HG02852 (cell line): ENCODE measurements around the gene MYO7B.

Source experiments
- ATAC-seq: cut with Tn5 transposase; IDR thresholded peaks from one replicate; pipeline ENCODE4 v1.9.1; 2021; ENCODE audit warnings: mild to moderate bottlenecking, moderate library complexity; ENCODE audit not compliant: unreplicated experiment

The MYO7B gene

DNA sequence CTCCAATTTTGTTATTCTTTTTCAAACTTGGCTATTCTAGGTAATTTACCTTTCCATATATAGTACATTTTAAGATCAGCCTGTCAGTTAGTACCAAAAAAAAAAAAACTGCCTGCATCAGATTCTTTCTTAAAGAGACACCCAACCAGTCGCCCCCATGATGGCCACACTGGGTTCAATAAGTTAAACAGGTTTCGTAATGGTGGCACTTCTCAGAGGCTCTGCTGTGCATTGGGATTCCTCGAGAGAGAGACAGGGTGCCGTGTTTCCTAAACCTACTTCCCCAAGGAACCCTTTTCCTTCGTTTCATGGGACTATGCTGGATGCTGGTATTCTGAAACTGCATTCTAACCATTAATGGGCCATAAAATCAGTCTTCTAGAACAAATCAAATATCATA is 37.4 kb downstream of the MYO7B start:
- ATAC-seq, result no peak

DNA sequence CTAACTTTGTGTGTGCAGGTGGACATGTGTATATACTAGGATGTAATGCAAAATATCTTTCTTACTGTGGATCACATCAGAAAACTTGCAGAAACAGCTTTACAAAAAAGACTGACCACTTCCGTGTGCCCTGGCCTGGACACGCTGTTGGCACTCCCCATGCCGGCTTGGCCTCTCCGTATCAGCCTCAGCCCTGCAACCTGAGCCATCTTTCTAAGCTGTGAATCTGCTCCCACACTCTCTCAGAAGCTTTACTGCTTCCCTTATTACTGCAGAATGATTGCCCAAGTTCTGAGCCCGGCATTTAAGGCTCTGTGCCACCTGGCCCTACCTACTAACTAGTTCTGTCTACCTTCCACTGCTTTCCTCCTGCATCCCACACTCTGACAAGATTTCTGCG is 37.8 kb downstream of the MYO7B start:
- ATAC-seq, result no peak

DNA sequence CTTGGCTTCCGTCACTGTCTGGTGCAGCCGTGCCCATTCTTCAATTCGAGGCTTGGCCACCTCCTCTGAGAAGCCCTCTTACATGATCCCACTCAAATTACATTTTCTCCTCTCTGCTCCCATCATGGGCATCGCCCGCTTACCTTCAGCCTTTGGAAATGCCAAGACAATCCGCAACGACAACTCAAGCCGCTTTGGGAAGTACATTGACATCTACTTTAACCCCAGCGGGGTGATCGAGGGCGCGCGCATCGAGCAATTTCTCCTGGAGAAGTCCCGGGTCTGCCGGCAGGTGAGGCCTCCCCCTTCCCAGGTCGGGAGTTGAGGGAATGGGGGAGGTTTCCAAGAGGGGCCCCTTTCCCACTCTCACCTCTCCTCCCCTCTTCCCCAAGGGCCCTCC is 38.3 kb downstream of the MYO7B start:
- ATAC-seq, result no peak

DNA sequence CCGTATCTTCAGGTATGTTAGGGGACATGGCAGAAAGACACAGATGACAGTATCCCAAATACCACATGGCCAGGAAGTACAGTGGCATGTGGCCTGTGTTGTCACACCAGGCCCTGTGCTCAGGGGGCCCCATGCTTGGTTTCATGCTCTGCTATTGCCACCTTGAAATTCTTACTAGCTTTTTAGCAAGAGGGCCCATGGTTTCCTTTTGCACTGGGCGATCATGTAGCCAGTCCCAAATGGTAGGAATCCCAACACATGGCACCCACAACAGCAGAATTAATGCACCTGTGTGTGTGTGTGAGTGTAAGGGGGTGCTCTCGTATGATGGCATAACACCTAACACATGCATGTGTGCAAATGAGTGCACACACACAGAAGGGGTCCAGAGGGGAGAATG is 39.2 kb downstream of the MYO7B start:
- ATAC-seq, result no peak

DNA sequence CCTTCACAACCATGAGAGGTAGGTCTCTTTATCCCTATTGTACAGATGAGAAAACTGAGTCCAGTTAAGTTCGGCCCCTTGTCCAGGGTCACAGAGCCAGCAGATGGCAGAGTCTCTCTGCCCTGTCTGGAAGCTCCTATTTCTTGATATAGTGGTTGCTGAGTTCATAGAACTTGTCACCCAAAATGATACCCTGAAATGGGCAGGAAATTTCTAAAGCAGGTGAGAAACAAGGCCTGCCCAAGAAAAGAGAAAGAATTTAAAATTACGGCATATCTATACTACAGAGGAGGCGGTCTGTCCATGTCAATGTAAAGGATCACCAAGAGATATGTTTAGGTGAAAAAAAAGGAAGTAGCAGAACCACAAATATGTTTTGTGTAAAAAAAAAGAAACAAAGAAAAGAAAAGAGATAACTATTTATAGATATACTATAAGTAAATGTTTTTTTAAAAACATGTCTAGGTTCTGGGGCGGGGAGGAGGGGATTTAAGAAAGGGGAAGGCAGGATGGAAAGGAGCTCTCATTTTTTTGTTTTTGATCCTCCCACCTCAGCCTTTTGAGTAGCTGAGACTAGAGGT is 39.8 kb downstream of the MYO7B start:
- ATAC-seq, result no peak

DNA sequence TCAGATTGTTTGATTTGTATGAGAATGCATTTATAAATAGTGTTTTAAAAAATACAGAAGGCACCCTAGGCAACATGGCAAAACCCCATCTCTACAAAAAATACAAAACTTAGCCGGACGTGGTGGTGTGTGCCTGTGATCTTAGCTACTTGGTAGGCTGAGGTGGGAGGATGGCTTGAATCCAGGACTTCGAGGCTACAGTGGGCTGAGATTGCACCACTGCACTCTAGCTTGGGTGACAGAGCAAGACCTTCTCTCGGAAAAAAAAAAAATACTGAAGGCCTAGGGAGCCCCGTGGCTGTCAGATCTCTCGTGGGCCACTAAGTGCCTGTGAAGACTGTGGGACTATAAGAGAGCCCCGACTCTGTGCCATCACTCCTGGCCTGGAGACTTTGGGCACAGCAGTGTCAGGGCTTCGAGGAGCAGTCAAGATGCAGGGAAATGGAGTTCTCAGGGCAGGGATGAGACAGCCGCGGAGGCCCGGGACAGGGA is 40.5 kb downstream of the MYO7B start:
- ATAC-seq, result no peak

DNA sequence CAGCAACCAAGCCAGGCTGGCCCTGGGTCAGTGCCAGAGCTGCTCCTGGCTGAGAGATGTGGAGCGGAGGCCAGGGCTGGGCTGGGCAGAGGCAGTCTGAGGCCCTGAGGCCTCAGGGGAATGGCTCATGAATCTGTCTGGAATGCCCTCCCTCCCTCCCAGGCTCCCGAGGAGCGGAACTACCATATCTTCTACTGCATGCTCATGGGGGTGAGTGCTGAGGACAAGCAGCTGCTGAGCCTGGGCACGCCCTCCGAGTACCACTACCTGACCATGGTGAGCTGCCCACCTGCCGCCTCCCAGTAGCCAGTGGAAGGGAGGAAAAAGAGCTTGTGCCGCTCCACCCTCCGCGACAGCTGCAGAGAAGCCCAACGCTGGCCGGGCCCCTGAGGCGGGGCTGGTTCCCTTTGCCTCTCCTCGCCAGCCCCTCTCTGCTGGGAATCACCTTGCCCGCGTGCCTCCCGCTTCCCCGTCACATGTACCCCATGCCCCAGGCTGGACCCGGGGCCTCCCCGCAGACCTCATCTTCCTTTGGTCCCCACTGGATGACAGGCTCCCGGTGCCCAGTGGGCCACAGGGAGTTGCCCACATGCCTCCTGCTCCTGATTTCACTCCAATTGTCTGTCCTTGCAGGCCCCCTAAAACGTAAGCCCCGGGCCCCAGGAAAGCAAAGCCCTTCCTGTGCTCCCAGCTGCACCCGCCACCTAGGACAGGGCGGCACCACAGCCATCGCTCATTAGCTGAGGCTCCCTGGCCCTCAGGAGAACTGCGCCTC is 41.1 kb downstream of the MYO7B start:
- no peak for ATAC-seq

DNA sequence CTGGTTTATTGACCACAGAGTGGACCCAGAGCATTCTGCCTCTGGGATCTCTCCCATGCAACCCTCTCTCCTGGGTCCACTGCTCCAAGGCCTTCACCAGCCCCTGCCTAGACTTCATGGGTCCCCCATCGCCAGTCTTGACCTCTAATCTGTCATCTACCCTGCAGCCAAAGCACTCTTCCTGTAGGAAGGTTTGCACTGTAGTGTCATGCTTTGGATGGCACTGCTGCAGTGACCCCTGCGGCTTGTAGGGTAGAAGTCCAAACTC is 41.7 kb downstream of the MYO7B start:
- no peak for ATAC-seq

DNA sequence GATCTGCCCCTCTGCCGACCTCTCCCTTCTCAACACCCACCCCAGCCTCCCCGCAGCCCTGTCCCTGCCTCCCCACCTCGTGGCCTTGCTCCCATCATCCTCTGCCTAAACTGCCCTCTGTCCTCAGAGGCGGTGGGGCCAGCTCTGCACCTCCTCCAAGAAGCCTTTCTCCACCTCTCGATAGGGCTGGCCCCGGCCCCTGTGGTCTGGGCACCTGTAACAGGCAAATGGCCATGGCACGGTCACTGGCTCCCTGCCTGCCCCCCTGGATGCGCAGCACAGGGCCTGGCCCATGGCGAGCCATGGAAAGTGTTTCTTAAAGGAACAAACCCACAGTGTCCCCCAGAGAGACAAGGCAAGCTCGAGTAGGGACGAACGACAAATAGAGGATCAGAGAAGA is 42.0 kb downstream of the MYO7B start:
- no peak for ATAC-seq

DNA sequence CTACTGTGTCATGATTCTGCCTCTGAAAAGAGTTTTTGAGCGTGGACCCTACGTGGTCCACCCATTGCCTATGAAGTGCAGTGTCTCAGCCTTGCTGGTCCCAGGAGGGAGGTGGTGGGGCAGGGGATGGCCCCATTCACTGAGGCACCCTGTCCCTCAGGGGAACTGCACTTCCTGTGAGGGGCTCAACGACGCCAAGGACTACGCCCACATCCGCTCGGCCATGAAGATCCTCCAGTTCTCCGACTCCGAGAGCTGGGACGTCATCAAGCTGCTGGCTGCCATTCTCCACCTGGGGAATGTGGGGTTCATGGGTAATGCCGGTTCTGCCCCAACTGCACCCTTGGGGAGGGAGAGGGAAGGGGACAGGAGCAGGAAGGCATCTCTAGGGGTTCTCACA is 42.5 kb downstream of the MYO7B start:
- no peak for ATAC-seq

DNA sequence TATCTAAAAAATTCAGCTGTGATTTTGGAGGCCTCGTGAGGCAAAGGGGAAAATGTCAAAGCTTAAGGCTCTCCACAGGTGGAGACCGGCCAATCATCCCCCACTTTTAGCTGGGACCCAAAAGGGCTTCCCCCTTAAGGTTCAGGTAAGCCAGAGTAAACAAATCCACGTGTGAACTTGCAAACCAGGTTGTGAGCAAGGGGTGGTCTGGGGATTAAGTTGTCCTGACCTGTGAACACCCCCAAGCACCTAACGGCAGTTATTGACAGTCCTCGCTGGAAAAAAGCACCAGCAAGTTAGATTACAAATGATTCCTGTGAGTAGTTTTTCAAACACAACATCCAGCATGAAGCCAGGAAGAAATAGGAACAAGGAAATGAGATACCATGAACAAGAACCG is 42.9 kb downstream of the MYO7B start:
- no peak for ATAC-seq

DNA sequence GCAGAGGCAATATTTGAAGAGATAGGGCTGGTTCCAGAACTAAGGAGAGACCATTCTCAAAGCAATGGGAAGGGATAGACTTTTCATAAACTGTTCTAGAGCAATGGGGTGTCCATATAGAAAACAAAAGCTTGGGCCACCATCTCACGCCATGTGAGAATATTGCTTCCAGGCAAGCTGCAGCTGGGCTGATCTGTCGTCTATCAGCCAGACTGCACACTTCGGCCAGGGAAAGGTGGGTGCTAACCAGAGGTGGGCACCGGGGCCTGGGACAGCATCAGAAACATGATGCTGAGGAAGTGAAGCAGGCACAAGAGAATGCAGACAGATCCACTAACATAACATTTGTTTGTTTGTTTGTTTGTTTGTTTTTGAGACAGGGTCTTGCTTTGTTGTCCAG is 43.7 kb downstream of the MYO7B start:
- no peak for ATAC-seq

DNA sequence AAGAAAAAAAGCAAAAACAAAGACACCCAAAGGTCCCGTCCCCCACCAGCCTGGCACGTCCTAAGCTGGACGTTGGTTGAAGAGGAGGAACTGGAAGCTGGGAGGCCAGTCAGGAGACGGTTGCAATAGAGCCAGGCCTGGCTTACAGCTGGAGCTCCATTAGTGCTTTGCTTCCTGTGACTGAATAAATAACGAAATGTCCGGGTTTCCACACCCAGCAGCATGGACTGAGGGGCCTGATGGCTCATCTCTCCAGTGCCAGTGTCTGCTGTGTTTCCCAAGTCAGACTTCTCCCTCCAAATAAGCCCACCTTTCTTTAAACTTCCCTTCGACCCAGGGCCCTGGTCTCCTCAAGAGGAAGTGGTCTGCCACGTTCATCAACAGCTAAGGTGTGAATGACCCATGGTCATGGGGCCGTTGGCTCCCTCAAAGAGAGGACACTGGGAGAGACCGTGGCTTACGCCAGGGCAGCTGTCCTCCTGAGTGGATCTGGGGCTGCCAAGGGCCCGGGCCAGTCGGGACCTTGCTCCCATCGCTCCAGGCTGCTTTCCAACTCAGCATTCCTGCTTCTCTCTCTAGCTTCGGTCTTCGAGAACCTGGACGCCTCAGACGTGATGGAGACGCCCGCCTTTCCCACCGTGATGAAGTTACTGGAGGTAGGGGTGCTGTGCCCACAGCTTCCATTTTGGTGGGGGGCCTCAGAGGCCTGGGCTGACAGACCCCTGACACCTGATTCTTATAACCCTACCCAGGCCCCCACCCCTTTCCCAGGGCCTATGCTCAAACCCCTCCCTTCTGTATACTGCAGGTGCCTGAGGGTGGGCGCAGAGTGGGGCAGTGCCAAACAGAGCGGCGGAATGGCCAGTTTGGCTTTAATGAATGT is 44.9 kb downstream of the MYO7B start:
- no peak for ATAC-seq

DNA sequence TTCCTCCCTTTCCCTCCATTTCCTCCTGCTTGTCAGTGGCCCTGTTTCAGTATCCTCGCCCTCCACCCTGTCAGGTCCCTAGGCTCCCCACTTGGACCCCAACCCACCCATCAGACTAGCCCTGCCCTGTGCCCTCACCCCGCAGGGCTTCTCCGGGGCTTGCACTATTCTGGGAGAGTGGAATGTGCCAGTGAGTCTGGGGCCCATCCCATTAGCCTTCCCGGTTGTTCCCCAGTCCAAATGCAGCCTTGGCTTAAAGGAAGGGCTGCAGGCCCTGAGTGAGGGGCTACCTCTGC is 45.5 kb downstream of the MYO7B start:
- ATAC-seq, result no peak

DNA sequence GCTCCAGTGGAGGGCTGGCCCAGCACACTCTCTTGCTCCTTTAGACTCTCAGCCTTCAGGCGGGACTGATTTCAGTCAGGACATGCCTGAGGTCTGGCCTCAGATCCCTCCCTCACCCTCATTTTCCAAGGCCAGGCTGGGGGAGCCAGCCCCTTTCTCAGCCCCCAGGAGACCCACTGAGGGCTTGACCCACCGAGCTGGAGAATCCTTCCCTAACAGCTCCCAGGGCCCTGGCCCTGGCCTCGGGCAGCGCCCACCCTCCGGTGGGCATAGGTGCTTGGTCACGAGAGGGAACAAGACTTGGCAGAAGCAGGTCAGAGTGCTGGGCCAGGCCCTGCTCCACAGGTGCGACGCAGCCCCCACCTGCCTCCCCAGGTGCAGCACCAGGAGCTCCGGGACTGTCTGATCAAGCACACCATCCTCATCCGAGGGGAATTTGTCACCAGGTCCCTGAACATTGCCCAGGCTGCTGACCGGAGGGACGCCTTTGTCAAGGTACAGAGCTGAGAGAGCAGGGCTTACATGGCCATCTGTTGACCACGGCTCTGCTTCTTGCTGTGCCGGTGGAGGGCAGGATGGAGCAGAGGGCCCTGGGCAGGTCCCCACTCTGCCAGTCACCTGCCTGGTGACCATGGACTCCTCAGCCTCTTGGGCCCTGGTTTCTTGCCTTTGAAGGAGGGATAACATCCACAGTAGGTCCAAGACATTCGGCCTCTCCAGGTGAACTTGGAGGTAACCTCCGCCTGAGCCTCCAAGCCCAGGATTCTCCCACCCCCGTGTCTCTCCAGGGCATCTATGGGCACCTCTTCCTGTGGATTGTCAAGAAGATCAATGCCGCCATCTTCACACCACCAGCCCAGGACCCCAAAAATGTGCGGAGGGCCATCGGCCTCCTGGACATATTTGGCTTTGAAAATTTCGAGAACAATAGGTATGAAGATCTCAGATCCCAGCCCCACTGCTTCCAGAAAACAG is 46.3 kb downstream of the MYO7B start:
- no peak for ATAC-seq

DNA sequence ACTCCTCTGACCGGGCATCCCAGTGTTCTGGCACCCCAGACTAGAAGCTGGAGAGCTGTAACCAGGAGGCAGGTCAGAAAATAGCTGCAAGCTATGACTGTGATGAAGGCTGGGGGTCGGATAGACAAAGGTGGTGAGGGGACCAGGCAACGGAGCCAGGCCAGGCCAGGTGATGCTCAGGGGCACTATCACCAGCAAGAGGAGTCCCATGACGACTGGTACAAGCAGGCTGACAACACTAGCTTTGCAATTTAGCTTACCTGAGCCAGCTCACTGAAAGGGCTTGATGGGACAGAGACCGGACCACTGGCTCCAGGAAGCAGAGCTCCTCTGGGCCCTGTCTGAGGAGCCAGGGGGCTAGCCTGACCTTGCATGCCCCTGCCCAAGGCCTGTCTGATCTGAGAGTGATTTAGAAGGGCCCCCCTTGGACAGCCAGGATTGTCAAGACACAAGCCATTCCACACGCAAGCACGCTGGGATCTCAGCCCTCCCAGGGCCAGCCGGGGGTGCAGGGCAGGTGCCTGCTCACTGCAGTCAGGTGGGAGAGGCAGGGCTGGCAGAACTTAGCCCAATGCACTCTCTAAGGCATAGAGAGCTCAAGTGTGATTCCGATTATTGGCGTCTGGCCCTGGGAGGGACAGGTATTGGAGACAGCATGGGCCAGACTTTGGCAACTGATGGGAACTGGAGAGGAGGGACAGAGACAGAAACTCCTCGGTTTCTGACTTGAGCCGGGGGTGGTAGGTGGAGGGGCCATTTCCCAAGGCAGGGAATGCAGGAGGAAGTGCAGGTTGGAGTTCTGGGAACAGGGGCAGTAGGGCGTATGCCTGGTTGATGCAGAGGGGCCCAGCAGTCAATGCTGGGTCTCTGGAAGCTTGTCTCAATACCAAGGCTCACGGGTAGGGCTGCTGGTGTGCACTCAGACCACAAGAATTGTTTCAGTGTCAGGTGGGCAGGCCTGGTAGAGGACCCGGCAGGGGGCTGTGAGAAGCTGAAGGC is 47.7 kb downstream of the MYO7B start:
- ATAC-seq, result no peak

DNA sequence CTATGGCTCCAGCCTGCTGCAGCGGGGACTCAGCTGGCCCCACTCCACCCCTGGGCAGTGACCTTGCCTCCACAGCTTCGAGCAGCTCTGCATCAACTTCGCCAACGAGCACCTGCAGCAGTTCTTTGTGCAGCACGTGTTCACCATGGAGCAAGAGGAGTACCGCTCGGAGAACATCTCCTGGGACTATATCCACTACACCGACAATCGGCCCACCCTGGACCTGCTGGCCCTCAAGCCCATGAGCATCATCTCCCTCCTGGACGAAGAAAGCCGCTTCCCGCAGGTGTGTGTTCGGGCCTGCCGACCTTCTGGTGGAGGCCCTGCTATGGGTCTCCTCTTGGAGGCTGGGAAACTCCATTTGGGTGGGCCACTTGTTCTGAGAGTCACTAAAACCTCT is 48.6 kb downstream of the MYO7B start:
- no peak for ATAC-seq

DNA sequence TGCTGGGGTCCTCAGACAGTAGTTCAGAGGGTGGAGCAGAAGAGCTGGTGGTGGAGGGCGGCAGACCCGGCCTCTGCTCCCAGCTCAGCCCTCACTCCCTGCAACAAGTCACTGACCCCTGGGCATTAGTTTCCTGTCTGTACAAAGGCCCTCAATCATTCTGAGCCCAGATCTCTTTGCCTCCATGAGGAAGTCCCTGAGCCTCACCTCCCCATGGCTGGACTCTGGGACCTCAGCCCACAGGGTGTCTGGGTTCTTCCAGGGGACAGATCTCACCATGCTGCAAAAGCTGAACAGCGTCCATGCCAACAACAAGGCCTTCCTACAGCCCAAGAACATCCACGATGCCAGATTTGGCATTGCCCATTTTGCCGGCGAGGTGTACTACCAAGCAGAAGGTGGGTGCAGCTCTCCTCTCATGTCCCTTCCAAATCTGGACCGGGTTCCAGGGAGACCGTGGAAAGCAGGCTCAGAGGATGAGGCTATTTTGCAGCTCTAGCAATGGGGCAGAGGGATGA is 49.1 kb downstream of the MYO7B start:
- ATAC-seq, result no peak

DNA sequence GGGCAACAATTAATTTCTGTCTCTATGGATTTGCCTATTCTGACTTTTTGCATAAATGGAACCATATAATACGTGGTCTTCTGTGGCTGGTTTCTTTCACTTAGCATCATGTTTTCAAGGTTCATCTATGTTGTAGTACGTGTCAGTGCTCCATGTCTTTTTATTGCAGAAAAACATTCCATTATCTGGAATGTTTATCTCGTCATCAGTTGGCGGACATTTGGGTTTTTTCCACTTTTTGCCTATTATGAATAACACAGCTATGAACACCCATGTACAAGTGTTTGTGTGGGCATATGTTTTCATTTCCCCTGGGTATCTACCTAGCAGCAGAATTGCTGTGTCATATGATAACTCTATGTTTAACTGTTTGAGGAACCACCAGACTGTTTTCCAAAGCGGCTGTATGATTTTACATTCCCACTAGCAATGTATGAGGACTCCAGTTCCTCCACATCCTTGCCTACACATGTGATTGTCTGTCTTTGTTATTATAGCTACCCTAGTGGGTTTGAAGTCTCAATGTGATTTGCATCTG is 49.9 kb downstream of the MYO7B start:
- no peak for ATAC-seq
